HEK293T (cell line): ENCODE measurements around the gene CCDC136.

Experiments used
- CTCF ChIA-PET: fragments of 350-600 bp; formaldehyde crosslinking; extraction: SDS; loops from one replicate; lab custom pipeline; 2021; ENCODE audit warnings: antibody characterized with exemption, inconsistent platforms; lab: Yijun Ruan, JAX
- POLR2A ChIA-PET: fragments of 350-600 bp; formaldehyde crosslinking; extraction: SDS; loops from one replicate; lab custom pipeline; 2020; ENCODE audit warnings: antibody characterized with exemption, inconsistent platforms; lab: Yijun Ruan, JAX
- DNase-seq: peaks from one replicate; pipeline ENCODE4 v3.0.0; 2012; ENCODE audit warnings: mixed read lengths; ENCODE audit errors: extremely low spot score
- ARNT ChIP-seq: fragments of 450-650 bp; IDR thresholded peaks from 2 replicates; pipeline ENCODE4 v1.6.1; 2017; ENCODE audit warnings: mild to moderate bottlenecking
- BHLHE40 ChIP-seq: fragments of 450-650 bp; IDR thresholded peaks from 2 replicates; pipeline ENCODE4 v1.6.1; 2016; ENCODE audit warnings: mild to moderate bottlenecking, moderate library complexity, borderline replicate concordance
- CTBP1 ChIP-seq: fragments of 450-650 bp; IDR thresholded peaks from 2 replicates; pipeline ENCODE4 v1.6.1; 2016; ENCODE audit warnings: borderline replicate concordance
- ELF4 ChIP-seq: fragments of 450-650 bp; IDR thresholded peaks from 2 replicates; pipeline ENCODE4 v1.6.1; 2017; ENCODE audit warnings: antibody characterized with exemption
- FOXA1 ChIP-seq: fragments of 450-650 bp; IDR thresholded peaks from 2 replicates; pipeline ENCODE4 v1.6.1; 2016; ENCODE audit warnings: mild to moderate bottlenecking
- FOXK2 ChIP-seq: fragments of 450-650 bp; IDR thresholded peaks from 2 replicates; pipeline ENCODE4 v1.6.1; 2016; ENCODE audit warnings: mild to moderate bottlenecking
- FOXM1 ChIP-seq: fragments of 450-650 bp; IDR thresholded peaks from 2 replicates; pipeline ENCODE4 v1.6.1; 2017; ENCODE audit warnings: mild to moderate bottlenecking, borderline replicate concordance
- HDGF ChIP-seq: fragments of 450-650 bp; IDR thresholded peaks from 2 replicates; pipeline ENCODE4 v1.6.1; 2017; ENCODE audit warnings: antibody characterized with exemption, borderline replicate concordance
- L3MBTL2 ChIP-seq: fragments of 450-650 bp; conservative IDR thresholded peaks from 2 replicates; pipeline ENCODE4 v1.6.1; 2016; ENCODE audit warnings: mild to moderate bottlenecking
- LEF1 ChIP-seq: fragments of 450-650 bp; IDR thresholded peaks from 2 replicates; pipeline ENCODE4 v1.6.1; 2017; ENCODE audit warnings: mild to moderate bottlenecking, borderline replicate concordance
- NFRKB ChIP-seq: fragments of 450-650 bp; IDR thresholded peaks from 2 replicates; pipeline ENCODE4 v1.6.1; 2016; ENCODE audit warnings: mild to moderate bottlenecking, moderate library complexity
- SP1 ChIP-seq: fragments of 450-650 bp; IDR thresholded peaks from 2 replicates; pipeline ENCODE4 v1.6.1; 2017
- SUZ12 ChIP-seq: fragments of 450-650 bp; IDR thresholded peaks from 2 replicates; pipeline ENCODE4 v1.6.1; 2016; ENCODE audit warnings: mild to moderate bottlenecking
- TARDBP ChIP-seq: fragments of 450-650 bp; IDR thresholded peaks from 2 replicates; pipeline ENCODE4 v1.6.1; 2016
- ZNF384 ChIP-seq: fragments of 450-650 bp; IDR thresholded peaks from 2 replicates; pipeline ENCODE4 v1.6.1; 2016
- TF ChIP-seq, protein P1 (sequence below): fragments of 450-650 bp; IDR thresholded peaks from 2 replicates; pipeline ENCODE4 v1.6.1; 2016

The CCDC136 gene

DNA sequence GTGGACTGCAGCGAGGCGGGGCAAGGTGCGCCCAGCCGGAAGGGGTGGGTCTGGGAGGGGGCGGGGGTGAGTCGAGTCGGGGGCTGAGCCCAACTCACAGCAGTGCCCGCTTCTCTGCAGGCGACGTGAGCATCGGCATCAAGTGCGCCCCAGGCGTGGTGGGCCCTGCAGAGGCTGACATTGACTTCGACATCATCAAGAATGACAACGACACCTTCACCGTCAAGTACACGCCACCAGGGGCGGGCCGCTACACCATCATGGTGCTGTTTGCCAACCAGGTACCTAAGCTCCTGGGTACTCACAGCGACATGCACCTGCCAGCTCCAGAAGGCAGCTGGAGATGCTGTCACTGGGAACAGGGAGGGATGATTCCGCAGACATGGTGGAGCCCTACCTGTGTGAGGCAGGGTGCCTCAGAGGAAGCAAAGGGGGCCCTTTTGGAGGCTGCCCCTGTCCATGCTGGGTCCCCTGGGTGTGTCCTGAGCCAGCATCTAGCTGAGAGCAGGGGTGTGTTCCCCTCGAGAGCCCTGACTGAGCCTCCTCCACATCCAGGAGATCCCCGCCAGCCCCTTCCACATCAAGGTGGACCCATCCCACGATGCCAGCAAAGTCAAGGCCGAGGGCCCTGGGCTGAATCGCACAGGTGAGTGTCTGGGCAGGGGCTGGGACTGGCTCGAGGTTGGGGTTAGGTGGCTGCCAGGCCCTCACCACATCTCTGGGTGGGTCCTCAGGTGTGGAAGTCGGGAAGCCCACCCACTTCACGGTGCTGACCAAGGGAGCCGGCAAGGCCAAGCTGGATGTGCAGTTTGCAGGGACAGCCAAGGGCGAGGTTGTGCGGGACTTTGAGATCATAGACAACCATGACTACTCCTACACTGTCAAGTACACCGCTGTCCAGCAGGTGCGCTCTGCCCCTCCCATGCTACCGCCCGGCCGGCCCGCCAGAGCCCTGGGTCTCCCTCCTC is 51.2 kb downstream of the CCDC136 start:
- TF ChIP-seq, protein P1, sequence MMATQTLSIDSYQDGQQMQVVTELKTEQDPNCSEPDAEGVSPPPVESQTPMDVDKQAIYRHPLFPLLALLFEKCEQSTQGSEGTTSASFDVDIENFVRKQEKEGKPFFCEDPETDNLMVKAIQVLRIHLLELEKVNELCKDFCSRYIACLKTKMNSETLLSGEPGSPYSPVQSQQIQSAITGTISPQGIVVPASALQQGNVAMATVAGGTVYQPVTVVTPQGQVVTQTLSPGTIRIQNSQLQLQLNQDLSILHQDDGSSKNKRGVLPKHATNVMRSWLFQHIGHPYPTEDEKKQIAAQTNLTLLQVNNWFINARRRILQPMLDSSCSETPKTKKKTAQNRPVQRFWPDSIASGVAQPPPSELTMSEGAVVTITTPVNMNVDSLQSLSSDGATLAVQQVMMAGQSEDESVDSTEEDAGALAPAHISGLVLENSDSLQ: no peak
- TF ChIP-seq LEF1 (no peak), NFRKB (no peak), ARNT (no peak), BHLHE40 (no peak), SP1 (no peak), HDGF (no peak), FOXM1 (no peak), TARDBP (no peak), ZNF384 (no peak), FOXK2 (no peak), CTBP1 (no peak)
- DNase-seq: no peak
- ChIA-PET CTCF (interaction anchor here (1.0 to 2.7 kb wide), 4 partner anchors 11 to 86 kb away, joined by 3 to 15 read pairs (median 5); partner anchors contain the start of gene ATP6V1F), POLR2A (no interaction called here)

DNA sequence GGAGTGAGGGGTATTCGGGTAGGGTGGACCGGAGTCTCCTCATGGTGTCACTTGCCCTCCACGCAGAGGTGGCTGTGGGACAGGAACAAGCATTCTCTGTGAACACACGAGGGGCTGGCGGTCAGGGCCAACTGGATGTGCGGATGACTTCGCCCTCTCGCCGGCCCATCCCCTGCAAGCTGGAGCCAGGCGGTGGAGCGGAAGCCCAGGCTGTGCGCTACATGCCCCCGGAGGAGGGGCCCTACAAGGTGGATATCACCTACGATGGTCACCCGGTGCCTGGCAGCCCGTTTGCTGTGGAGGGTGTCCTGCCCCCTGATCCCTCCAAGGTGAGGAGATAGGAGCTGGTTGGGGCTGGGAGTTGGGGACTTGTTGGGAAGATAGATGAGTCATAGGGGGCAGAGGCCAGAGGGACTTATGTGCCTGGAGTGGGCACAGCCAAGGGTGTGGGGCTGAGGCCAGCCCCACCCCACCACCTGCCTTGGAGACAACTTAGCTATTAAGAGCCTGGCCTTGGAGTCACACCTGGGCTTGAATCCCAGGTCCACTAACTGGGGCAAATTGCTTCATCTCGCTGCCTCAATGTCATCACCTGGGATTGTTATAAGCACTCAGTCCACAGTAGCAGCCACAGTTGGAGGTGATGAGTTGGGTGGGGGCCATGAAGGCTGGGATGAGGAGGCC is 52.3 kb downstream of the CCDC136 start:
- TF ChIP-seq HDGF (no peak), LEF1 (no peak)
- CTCF ChIA-PET: interaction anchor here (1.0 kb wide), 1 partner anchor 30 kb away, joined by 3 read pairs; no protein-coding TSS in a partner anchor
- POLR2A ChIA-PET: interaction anchor here (0.7 to 1.1 kb wide), 2 partner anchors 16 to 19 kb away, joined by 3 read pairs; partner anchors contain the start of gene ATP6V1F
- no peak for DNase-seq

DNA sequence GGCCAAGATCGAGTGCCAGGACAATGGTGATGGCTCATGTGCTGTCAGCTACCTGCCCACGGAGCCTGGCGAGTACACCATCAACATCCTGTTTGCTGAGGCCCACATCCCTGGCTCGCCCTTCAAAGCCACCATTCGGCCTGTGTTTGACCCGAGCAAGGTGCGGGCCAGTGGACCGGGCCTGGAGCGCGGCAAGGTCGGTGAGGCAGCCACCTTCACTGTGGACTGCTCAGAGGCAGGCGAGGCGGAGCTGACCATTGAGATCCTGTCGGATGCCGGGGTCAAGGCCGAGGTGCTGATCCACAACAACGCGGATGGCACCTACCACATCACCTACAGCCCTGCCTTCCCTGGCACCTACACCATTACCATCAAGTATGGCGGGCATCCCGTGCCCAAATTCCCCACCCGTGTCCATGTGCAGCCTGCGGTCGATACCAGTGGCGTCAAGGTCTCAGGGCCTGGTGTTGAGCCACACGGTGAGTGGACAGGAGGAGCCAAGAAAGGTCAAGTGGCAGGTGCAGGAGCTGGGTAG is 53.1 kb downstream of the CCDC136 start:
- no peak for TF ChIP-seq FOXK2
- TF ChIP-seq SP1: no peak
- TF ChIP-seq ELF4: no peak
- no peak for TF ChIP-seq ARNT
- ChIA-PET CTCF (interaction anchor here (1.0 kb wide), 1 partner anchor 29 kb away, joined by 3 read pairs; no protein-coding TSS in a partner anchor), POLR2A (interaction anchor here (0.7 to 1.1 kb wide), 3 partner anchors 14 to 18 kb away, joined by 3 read pairs; partner anchors contain the start of gene ATP6V1F)
- no peak for DNase-seq

DNA sequence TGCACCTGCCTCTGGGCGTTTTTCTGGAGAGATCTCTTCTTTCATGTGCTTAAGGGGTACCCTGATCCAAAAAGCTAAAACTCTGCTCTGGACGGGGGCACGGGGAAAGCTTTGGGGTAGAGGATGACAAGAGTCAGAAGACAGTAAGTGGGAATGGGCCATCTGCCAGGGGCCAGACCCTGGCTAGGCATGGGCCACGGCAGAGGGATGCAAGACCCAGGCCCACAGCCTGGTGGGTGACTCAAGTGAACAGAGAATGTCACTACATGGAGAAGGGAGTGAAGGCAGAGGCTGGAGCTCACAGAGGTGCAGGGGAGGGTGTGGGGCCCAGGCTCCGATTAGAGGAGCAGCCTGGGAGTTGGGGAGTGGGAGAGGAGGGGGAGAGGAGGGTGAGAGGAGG is 53.7 kb downstream of the CCDC136 start:
- TF ChIP-seq ARNT: no peak
- no peak for TF ChIP-seq L3MBTL2
- no peak for TF ChIP-seq FOXA1
- no peak for TF ChIP-seq HDGF
- TF ChIP-seq ELF4: no peak
- no peak for TF ChIP-seq ZNF384
- TF ChIP-seq CTBP1: no peak
- no peak for TF ChIP-seq SUZ12
- no peak for TF ChIP-seq FOXM1
- TF ChIP-seq BHLHE40: no peak
- TF ChIP-seq, protein P1: no peak
- no peak for TF ChIP-seq LEF1
- no peak for TF ChIP-seq TARDBP
- no peak for TF ChIP-seq NFRKB
- TF ChIP-seq SP1: no peak
- TF ChIP-seq FOXK2: no peak
- POLR2A ChIA-PET: interaction anchor here (0.8 kb wide), 1 partner anchor 15 kb away, joined by 3 read pairs; no protein-coding TSS in a partner anchor
- DNase-seq: no peak
- CTCF ChIA-PET: no interaction called here

DNA sequence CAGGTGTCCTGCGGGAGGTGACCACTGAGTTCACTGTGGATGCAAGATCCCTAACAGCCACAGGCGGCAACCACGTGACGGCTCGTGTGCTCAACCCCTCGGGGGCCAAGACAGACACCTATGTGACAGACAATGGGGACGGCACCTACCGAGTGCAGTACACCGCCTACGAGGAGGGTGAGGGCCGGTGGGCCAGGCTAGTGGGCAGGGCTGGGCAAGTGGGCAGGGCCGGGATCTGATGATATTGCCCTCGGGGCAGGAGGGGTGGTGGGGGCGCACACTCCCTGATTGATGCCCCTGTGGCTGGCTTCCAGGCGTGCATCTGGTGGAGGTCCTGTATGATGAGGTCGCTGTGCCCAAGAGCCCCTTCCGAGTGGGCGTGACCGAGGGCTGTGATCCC is 54.2 kb downstream of the CCDC136 start:
- ChIA-PET POLR2A (interaction anchor here (1.4 kb wide), 1 partner anchor 17 kb away, joined by 4 read pairs; the partner anchor contains the start of gene ATP6V1F), CTCF (interaction anchor here (1.1 kb wide), 1 partner anchor 38 kb away, joined by 3 read pairs; no protein-coding TSS in a partner anchor)
- no peak for TF ChIP-seq SP1
- TF ChIP-seq ELF4: no peak
- no peak for TF ChIP-seq FOXM1
- TF ChIP-seq NFRKB: no peak
- no peak for TF ChIP-seq FOXK2
- TF ChIP-seq HDGF: no peak
- TF ChIP-seq L3MBTL2: no peak
- no peak for TF ChIP-seq SUZ12
- no peak for TF ChIP-seq CTBP1

More for the DNA sequence above, 54.2 kb downstream of the CCDC136 start:
- no peak for DNase-seq
